Left lung (tissue), 10 donors: ENCODE measurements around the gene WIPI1. TPM values are rescaled to one million over a fixed set of nuclear protein-coding genes. Genes with fewer than 3 reads are reported as not detected.

Source experiments
- ATAC-seq: fragments of 200-7000 bp; cut with Tn5 transposase; one replicate; pipeline ENCODE4 v1.9.1; 2020; ENCODE audit warnings: moderate library complexity
- DNase-seq, 4 donors: peaks; one replicate each; pipeline ENCODE4 v3.0.0-alpha.2; 2013 to 2020
- H3K27ac ChIP-seq, 2 donors: fragments of 200-600 bp; sonication (generic) in 1 of 2; one replicate each; pipeline versions ENCODE4 v1.5.0 to v1.8.0; 2020 to 2021
- H3K27me3 ChIP-seq, 2 donors: fragments of 200-600 bp; sonication (generic) in 1 of 2; one replicate each; pipeline versions ENCODE4 v1.5.0 to v1.8.0; 2020 to 2021
- H3K36me3 ChIP-seq, 2 donors: fragments of 200-600 bp; sonication (generic) in 1 of 2; one replicate each; pipeline versions ENCODE4 v1.5.0 to v1.8.0; 2020 to 2021
- H3K4me1 ChIP-seq, 2 donors: fragments of 200-600 bp; one replicate each; pipeline ENCODE4 v1.8.0; 2021
- H3K4me3 ChIP-seq, 2 donors: fragments of 200-600 bp; sonication (generic) in 1 of 2; one replicate each; pipeline versions ENCODE4 v1.5.0 to v1.8.0; 2020 to 2021; ENCODE audit warnings: mild to moderate bottlenecking in 1 of 2
- H3K9me3 ChIP-seq, 2 donors: fragments of 200-600 bp; sonication (generic) in 1 of 2; one replicate each; pipeline versions ENCODE4 v1.5.0 to v1.8.0; 2020 to 2021
- CTCF ChIP-seq, 2 donors: fragments of 200-600 bp; sonication (generic) in 1 of 2; IDR thresholded peaks; one replicate each; pipeline versions ENCODE4 v1.5.0 to v1.8.0; 2021; ENCODE audit warnings: antibody characterized with exemption in 2 of 2
- intact Hi-C, 2 donors: fragments of 100-400 bp; cut with DNase I; formaldehyde crosslinking; loops; one replicate each; pipeline versions ENCODE4 v1.11.2 to v1.14.2; 2022
- polyA plus RNA-seq, 6 donors: library from polyadenylated mRNA; unstranded; fragments of 120-200 nt; gene quantifications; one replicate each; pipeline ENCODE4 v1.2.1, GENCODE V29; 2013; ENCODE audit not compliant: insufficient read length in 6 of 6
- total RNA-seq, 2 donors: library from RNA; stranded (reverse); fragmentation: NEBNext Ultra II Directional; extraction: Animal tissue kit (Norgen Biotek cat#: 25700); gene quantifications; one replicate each; pipeline ENCODE4 v1.2.1, GENCODE V29; 2021
- donor health status: DM: no; HTN: yes; CAD: no.
- donor health status: DM: no; HTN: no; CAD: no.

Gene WIPI1
- total and polyA plus RNA-seq, 8 donors = 19.2 to 57.1 (median 21.7) TPM

GRCh38 chr17:68389041-68389440, 68.3 kb downstream of the WIPI1 start:
- ATAC-seq = no peak
- intact Hi-C loops = no loop called here

GRCh38 chr17:68387435-68388218, 69.7 kb downstream of the WIPI1 start:
- H3K36me3 ChIP-seq = no peaks in the 10 kb centered on the region
- TF ChIP-seq CTCF (IDR thresholded peaks at IDR 0.05) = no peak
- no peak overlapping the region for H3K27ac ChIP-seq
- H3K4me3 ChIP-seq = no peak overlapping the region
- H3K27me3 ChIP-seq = no peaks in the 10 kb centered on the region
- intact Hi-C loops = no loop called here
- DNase-seq (no peak), ATAC-seq (no peak)
- H3K9me3 ChIP-seq = no peaks in the 10 kb centered on the region
- peaks cover 6 to 25% of the 10 kb centered on the region in 2 donors for H3K4me1 ChIP-seq

More at GRCh38 chr17:68389041-68389440, 68.3 kb downstream of the WIPI1 start:
- no peak for DNase-seq
- Histone ChIP-seq H3K27me3 (no peaks in the 10 kb centered on the region), H3K4me1 (peaks cover 0 to 11% of the 10 kb centered on the region in 2 donors), H3K27ac (no peak overlapping the region), H3K4me3 (no peak overlapping the region), H3K9me3 (no peaks in the 10 kb centered on the region), H3K36me3 (no peaks in the 10 kb centered on the region)
- no peak for TF ChIP-seq CTCF (IDR thresholded peaks at IDR 0.05)

GRCh38 chr17:68385490-68386215, 71.6 kb downstream of the WIPI1 start:
- DNase-seq (no peak), ATAC-seq (no peak)
- TF ChIP-seq CTCF (IDR thresholded peaks at IDR 0.05) = no peak
- intact Hi-C loops = no loop called here
- Histone ChIP-seq H3K4me3 (no peak overlapping the region), H3K4me1 (peaks cover 6 to 32% of the 10 kb centered on the region in 2 donors), H3K27ac (no peak overlapping the region), H3K36me3 (no peaks in the 10 kb centered on the region), H3K27me3 (no peaks in the 10 kb centered on the region), H3K9me3 (no peaks in the 10 kb centered on the region)

GRCh38 chr17:68384941-68385340, 72.4 kb downstream of the WIPI1 start:
- H3K9me3 ChIP-seq = no peaks in the 10 kb centered on the region

More at GRCh38 chr17:68384941-68385340, 72.4 kb downstream of the WIPI1 start:
- no peaks in the 10 kb centered on the region for H3K36me3 ChIP-seq
- H3K4me3 ChIP-seq = no peak overlapping the region
- H3K4me1 ChIP-seq = peaks cover 6 to 38% of the 10 kb centered on the region in 2 donors
- ATAC-seq = no peak
- no peaks in the 10 kb centered on the region for H3K27me3 ChIP-seq
- TF ChIP-seq CTCF (IDR thresholded peaks at IDR 0.05) = no peak
- intact Hi-C loops = no loop called here
- peak overlapping the region; percentile 55 to 86 for H3K27ac ChIP-seq
- DNase-seq = no peak
